WTC11 (cell line): ENCODE data around the gene MARCHF10.

Source experiments
- CTCF ChIP-seq: fragments of 200-600 bp; IDR thresholded peaks from 2 replicates; pipeline ENCODE4 v1.8.0; 2022; ENCODE audit warnings: antibody characterized with exemption
- GABPB1 ChIP-seq: sonication (generic); formaldehyde crosslinking; IDR thresholded peaks from 2 replicates; pipeline ENCODE4 v1.8.1; 2023; ENCODE audit warnings: mild to moderate bottlenecking, missing genetic modification reagents
- HMGXB4 ChIP-seq: sonication (generic); formaldehyde crosslinking; IDR thresholded peaks from 2 replicates; pipeline ENCODE4 v1.8.1; 2023; ENCODE audit warnings: mild to moderate bottlenecking, moderate library complexity, missing genetic modification reagents
- JUN ChIP-seq: sonication (generic); formaldehyde crosslinking; IDR thresholded peaks from 2 replicates; pipeline ENCODE4 v1.8.0; 2023; ENCODE audit warnings: mild to moderate bottlenecking, missing genetic modification reagents
- MAX ChIP-seq: sonication (generic); formaldehyde crosslinking; IDR thresholded peaks from 2 replicates; pipeline ENCODE4 v1.8.0; 2022; ENCODE audit warnings: mild to moderate bottlenecking, missing genetic modification reagents
- NFYB ChIP-seq: sonication (generic); formaldehyde crosslinking; conservative IDR thresholded peaks from 2 replicates; pipeline ENCODE4 v1.8.0; 2022; ENCODE audit warnings: low read depth, missing genetic modification reagents

- TF ChIP-seq CTCF, result no peak
- TF ChIP-seq HMGXB4 (CRISPR knock-in tag), result no peak
- TF ChIP-seq NFYB (CRISPR knock-in tag), result no peak
- no peak for TF ChIP-seq MAX (CRISPR knock-in tag)
- no peak for TF ChIP-seq JUN (CRISPR knock-in tag)
- no peak for TF ChIP-seq GABPB1 (CRISPR knock-in tag)
Measured at GRCh38 chr17:62790564-62790986, 17.5 kb downstream of the MARCHF10 start.
